Measurements from ENCODE around the gene STK4.

Gene STK4

GRCh38 chr20:44966030-44966961 lies at the start of gene STK4:
TSS of gene STK4 (plus strand) at chr20:44966512. CDS start at chr20:44966569, 57 bp downstream.
- peak; percentile 83 for DNase-seq (ENCODE audit: low read depth)

DNA sequence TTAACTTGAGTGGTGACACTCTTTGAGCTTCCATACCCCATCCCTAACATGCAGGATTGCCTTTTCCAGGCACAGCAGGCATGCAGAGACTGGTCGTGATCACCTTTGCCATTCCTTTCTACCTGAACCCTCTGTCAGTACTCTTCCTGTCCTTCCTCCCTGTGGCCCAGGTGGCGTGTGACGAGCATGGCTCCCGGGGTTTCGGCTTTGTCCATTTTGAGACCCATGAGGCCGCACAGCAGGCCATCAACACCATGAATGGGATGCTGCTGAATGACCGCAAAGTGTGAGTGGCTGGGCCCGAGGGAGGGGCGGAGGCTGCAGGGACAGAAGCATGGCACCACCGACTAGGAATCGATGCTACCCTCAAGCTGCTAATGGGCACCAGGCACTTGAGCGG lies 49.7 kb upstream of the STK4 start:
- DNase-seq (ENCODE audit: low read depth) = no peak

- DNase-seq (ENCODE audit: low read depth) = no peak
Observed at GRCh38 chr20:44917399-44917798, 48.9 kb upstream of the STK4 start.

- no peak for DNase-seq (ENCODE audit: low read depth)
Observed at GRCh38 chr20:44918342-44918741, 48.0 kb upstream of the STK4 start.

DNA sequence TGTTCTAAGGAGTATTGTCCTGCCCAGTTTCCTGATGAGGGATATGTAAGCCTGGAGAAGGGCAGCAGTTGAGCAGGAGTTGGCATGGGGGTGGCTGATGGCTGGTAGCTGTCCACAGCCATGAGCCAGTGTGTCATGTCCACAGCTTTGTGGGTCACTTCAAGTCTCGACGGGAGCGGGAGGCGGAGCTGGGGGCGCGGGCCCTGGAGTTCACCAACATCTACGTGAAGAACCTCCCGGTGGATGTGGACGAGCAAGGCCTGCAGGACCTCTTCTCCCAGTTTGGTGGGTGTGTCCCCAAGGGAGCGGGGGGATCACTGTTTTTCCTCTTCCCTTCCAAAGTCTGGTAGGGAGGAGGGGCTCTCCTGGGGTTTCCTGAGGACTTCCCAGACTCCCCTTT lies 47.6 kb upstream of the STK4 start:
- DNase-seq (ENCODE audit: low read depth) = no peak

- DNase-seq (ENCODE audit: low read depth) = no peak
Observed at GRCh38 chr20:44921447-44921846, 44.9 kb upstream of the STK4 start.

DNA sequence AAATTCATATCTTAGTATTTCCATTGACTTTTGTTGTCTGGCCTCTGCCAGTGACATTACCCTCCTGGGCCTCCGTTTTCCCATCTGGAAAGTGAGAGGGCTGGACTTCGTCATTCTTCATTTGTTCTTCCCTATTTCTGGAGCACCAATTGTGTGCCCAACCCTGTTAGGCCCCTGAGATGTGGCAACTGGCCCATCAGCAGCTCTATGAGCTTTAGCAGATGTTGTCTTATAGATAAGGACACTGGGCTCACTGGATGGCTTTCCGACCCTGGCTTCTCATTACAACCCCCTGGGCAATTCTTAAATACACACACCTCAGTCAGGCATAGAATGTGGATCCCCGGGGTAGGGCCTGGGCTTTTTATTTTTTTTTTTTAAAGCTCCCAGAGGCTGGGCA lies 41.8 kb upstream of the STK4 start:
- DNase-seq (ENCODE audit: low read depth) = no peak

- no peak for DNase-seq (ENCODE audit: low read depth)
Observed at GRCh38 chr20:44928595-44928994, 37.7 kb upstream of the STK4 start.

DNA sequence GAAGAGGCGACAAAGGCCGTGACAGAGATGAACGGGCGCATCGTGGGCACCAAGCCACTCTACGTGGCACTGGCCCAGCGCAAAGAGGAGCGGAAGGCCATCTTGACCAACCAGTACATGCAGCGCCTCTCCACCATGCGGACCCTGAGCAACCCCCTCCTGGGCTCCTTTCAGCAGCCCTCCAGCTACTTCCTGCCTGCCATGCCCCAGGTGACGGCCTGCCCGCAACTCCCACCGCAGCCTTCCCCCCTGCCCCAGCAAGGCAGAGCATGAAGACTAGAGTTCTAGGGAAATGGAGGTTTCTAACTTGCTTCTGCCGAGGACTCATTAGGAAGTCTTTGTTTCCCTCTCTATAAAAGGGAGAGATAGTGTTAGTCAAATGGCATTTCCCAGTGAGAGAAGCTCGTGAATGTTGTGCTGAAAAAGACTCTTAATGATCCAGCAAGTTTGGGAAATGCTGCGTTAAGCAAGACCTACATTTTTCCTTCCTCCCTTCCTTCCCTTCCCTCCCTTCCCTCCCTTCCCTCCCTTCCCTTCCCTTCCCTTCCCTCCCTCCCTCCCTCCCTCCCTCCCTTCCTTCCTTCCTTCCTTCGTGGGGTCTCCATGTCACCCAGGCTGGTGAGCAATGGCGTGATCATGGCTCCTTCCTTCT lies 35.7 kb upstream of the STK4 start:
- no peak for DNase-seq (ENCODE audit: low read depth)

DNA sequence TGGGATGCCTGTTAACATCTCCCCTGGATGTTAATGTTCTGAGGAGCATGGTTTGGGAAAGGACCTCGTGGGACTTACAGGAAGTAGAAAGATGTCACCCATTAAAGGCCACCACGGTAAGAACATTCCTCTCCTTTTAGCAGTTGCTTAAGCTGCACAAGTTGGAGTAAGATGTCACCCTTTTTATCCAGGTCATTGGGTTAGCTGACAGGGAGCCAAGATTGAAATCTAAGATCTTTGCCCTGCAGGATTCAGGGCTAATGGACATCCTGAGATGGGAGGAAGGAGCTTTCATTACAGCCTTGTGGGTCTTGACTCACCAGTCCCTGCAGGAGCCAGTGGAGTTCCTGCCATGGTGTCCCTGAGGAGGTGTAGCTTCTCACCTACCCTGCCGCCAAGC lies 34.4 kb upstream of the STK4 start:
- no peak for DNase-seq (ENCODE audit: low read depth)

DNA sequence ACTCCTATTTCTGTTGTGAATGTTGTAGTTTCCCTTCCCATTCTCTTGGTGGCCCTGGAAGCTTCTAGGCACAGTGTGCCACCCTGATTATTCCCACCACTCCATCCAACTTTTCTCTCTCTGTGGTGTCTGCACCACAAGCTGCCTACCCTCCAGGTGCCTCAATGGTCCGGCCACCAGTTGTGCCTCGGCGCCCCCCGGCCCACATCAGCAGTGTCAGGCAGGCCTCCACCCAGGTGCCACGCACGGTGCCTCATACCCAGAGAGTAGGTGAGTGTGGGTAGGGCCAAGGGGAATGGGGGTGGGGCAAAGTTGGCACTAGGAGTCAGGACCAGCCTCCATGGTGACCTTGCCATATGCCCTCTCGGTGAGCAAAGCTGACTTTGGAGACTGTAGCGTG lies 33.4 kb upstream of the STK4 start:
- no peak for DNase-seq (ENCODE audit: low read depth)

DNA sequence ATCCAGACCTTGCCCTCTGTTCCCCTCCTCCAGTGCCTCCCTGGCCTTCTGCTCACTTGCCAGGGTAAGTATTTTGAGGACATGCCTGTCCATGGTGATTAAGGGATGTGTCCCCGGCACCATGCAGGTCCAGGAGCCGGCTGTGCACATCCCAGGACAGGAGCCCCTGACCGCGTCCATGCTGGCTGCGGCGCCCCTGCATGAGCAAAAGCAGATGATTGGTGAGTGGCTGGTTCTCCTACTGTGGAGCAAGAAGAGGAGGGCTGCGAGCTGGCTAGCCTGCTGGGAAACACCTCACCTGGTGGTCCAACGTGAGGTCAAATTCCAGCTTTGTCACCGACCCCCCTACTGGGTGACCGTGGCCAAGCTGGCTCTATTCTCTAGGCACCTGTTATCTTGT lies 29.8 kb upstream of the STK4 start:
- no peak for DNase-seq (ENCODE audit: low read depth)

DNA sequence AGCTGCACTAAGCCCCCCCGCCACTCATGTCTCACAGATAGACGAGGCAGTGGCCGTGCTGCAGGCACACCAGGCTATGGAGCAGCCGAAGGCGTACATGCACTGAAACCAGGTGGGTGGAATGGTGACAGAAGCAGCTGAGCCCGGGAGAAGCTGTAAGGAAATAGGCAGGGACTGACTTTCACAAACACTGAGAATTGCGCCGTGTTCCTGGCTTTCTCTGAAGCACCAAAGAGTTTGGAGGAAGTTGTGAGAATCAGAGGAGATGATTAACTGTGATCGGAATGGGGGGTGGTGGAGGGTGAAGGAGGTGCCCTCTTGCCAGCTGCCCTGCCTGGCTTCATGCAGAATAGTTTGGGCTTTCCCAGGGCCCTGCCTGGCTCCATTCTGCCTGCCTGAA lies 27.7 kb upstream of the STK4 start:
- no peak for DNase-seq (ENCODE audit: low read depth)

DNA sequence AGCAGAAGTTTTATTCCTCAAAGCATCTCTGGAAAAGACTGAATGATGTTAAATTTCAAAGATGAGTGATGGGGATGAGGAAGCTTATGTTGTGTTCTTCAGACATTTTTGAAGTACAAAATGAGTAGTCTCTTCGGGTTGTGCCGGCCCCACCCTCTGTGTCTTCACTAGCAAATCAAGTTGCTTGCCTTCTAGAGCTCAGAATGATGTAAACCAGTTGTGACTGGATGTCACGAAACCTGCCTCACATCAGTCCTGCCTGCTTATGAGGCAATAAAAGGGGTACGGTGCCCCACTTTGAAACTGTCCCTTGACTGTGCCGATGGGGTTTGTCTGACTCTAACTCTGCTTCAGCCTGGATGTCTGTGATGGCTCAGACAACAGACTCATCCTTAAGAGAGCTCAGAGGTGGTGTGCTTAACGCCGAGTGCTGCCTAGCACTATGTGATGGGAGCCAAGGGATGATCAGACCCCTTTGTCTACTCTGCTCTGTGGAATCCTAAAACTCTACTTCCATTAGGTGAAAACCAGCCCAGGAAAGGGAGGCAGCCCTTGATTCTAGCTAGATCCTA lies 25.1 kb upstream of the STK4 start:
- DNase-seq (ENCODE audit: low read depth) = no peak

- DNase-seq (ENCODE audit: low read depth) = no peak
Observed at GRCh38 chr20:44942264-44942973, 23.9 kb upstream of the STK4 start.

GRCh38 chr20:44943828-44944227 lies 22.5 kb upstream of the STK4 start:
- DNase-seq (ENCODE audit: low read depth) = no peak

DNA sequence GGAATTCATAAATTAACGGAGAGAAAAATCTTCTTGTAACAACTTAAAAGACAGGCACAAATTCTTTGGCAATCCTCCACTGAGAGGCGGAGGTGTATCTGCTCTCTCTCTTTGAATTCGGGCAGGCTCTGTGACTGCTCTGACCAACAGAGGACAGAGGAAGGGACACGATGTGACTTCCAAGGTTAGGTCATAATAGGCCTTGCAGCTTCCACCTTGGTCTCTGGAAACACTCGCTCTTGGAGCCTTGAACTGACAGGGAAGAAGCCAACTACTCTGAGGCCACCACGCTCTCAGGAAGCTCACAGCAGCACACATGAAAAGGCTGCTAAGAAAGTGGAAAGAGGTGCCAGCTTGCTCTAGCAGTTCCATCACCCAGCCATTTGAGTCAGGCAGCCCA lies 21.1 kb upstream of the STK4 start:
- no peak for DNase-seq (ENCODE audit: low read depth)

GRCh38 chr20:44946271-44946852 lies 19.9 kb upstream of the STK4 start:
- DNase-seq (ENCODE audit: low read depth) = no peak

DNA sequence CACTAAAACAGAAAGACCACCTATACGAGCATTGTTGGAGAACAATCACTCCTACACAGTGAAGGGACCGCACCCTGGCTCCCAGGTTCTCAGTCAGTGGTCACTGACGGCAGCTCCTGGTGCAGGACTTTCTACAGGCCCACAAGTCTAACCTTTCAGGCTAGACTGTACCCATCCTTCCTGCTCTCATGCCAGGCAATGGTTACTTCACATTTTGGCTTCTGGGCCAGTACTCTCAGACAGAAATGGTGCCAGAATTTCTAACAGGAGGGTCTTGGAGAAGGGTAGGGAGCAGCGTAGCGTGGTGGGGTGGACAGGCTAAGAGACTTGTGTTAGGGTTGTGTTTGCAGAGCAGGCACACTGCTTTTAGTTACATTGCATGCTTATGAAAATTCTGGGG lies 18.2 kb upstream of the STK4 start:
- DNase-seq (ENCODE audit: low read depth) = no peak

GRCh38 chr20:44948513-44948912 lies 17.8 kb upstream of the STK4 start:
- DNase-seq (ENCODE audit: low read depth) = no peak

DNA sequence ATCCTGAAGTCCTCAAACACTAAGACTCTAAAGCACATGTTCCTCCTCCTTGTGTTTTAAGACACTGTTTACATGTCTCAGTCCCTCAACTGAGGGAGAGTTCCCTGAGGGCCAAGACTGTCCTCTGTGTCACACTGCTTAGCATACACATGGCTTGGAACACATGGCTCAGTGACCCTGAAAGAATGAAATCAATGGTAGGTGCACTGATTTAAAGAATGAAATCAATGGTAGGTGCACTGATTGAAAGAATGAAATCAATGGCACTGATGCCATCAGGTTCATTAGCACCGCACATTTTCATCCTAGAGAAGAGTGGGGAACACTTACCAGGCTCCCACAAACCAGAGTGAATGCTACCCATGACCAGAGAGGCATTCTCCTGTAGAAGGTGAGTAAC lies 15.9 kb upstream of the STK4 start:
- no peak for DNase-seq (ENCODE audit: low read depth)

- DNase-seq (ENCODE audit: low read depth) = no peak
Observed at GRCh38 chr20:44952731-44953130, 13.6 kb upstream of the STK4 start.

All from HS-27A (cell line).